ENCODE data around the gene TFDP2. TPM values are rescaled to one million over a fixed set of nuclear protein-coding genes. Genes with fewer than 3 reads are reported as not detected.

TFDP2 gene
- total RNA-seq, 2 donors from 2014 or later: 102 to 128 TPM

GRCh38 chr3:141909408-141909807, 239.9 kb downstream of the TFDP2 start:
- TF ChIP-seq, protein P1, sequence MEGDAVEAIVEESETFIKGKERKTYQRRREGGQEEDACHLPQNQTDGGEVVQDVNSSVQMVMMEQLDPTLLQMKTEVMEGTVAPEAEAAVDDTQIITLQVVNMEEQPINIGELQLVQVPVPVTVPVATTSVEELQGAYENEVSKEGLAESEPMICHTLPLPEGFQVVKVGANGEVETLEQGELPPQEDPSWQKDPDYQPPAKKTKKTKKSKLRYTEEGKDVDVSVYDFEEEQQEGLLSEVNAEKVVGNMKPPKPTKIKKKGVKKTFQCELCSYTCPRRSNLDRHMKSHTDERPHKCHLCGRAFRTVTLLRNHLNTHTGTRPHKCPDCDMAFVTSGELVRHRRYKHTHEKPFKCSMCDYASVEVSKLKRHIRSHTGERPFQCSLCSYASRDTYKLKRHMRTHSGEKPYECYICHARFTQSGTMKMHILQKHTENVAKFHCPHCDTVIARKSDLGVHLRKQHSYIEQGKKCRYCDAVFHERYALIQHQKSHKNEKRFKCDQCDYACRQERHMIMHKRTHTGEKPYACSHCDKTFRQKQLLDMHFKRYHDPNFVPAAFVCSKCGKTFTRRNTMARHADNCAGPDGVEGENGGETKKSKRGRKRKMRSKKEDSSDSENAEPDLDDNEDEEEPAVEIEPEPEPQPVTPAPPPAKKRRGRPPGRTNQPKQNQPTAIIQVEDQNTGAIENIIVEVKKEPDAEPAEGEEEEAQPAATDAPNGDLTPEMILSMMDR (IDR thresholded peaks at IDR 0.05): no peak
- Histone ChIP-seq H3K27ac (no peak overlapping the region), H3K9me3 (no peaks in the 10 kb centered on the region), H3K36me3 (no peaks in the 10 kb centered on the region), H3K4me3 (no peak overlapping the region), H3K4me1 (replicated peaks) (no peaks in the 10 kb centered on the region), H3K27me3 (replicated peaks; ENCODE audit: insufficient read depth) (no peaks in the 10 kb centered on the region)
- DNase-seq (ENCODE audit: low spot score): no peak
- intact Hi-C loops (cut with DNase I): no loop called here

GRCh38 chr3:141905129-141905528, 244.2 kb downstream of the TFDP2 start:
- intact Hi-C loops (cut with DNase I): no loop called here
- 90% methylated on average over 2 of the region's 2 CpGs for WGBS
- DNase-seq (ENCODE audit: low spot score): no peak
- Histone ChIP-seq H3K9me3 (no peaks in the 10 kb centered on the region), H3K4me3 (no peak overlapping the region), H3K36me3 (no peaks in the 10 kb centered on the region), H3K27me3 (replicated peaks; ENCODE audit: insufficient read depth) (no peaks in the 10 kb centered on the region), H3K27ac (no peak overlapping the region), H3K4me1 (replicated peaks) (no peaks in the 10 kb centered on the region)
- TF ChIP-seq POLR2A (IDR thresholded peaks at IDR 0.05) (no peak), POLR2AphosphoS5 (IDR thresholded peaks at IDR 0.05) (no peak)
- TF ChIP-seq, protein P1 (IDR thresholded peaks at IDR 0.05): no peak

- no peak for DNase-seq (ENCODE audit: low spot score)
- Histone ChIP-seq H3K36me3 (no peaks in the 10 kb centered on the region), H3K27ac (no peak overlapping the region), H3K4me3 (no peak overlapping the region), H3K27me3 (replicated peaks; ENCODE audit: insufficient read depth) (no peaks in the 10 kb centered on the region), H3K9me3 (no peaks in the 10 kb centered on the region), H3K4me1 (replicated peaks) (no peaks in the 10 kb centered on the region)
- TF ChIP-seq POLR2AphosphoS5 (IDR thresholded peaks at IDR 0.05) (no peak), POLR2A (IDR thresholded peaks at IDR 0.05) (no peak)
- TF ChIP-seq, protein P1 (IDR thresholded peaks at IDR 0.05): no peak
- intact Hi-C loops (cut with DNase I): no loop called here
- 68% methylated on average over 4 of the region's 4 CpGs for WGBS
Measured at GRCh38 chr3:141904203-141904602, 245.1 kb downstream of the TFDP2 start.

- 59% methylated on average over 2 of the region's 2 CpGs for WGBS
- H3K4me1 ChIP-seq (replicated peaks): no peaks in the 10 kb centered on the region
- H3K27me3 ChIP-seq (replicated peaks; ENCODE audit: insufficient read depth): no peaks in the 10 kb centered on the region
- TF ChIP-seq, protein P1 (IDR thresholded peaks at IDR 0.05): no peak
- TF ChIP-seq POLR2AphosphoS5 (IDR thresholded peaks at IDR 0.05): no peak
- no peak for TF ChIP-seq POLR2A (IDR thresholded peaks at IDR 0.05)
- intact Hi-C loops (cut with DNase I): no loop called here
- no peak overlapping the region for H3K27ac ChIP-seq
- DNase-seq (ENCODE audit: low spot score): no peak
- no peaks in the 10 kb centered on the region for H3K9me3 ChIP-seq
- no peak overlapping the region for H3K4me3 ChIP-seq
- no peaks in the 10 kb centered on the region for H3K36me3 ChIP-seq
Measured at GRCh38 chr3:141901914-141902313, 247.4 kb downstream of the TFDP2 start.

DNA sequence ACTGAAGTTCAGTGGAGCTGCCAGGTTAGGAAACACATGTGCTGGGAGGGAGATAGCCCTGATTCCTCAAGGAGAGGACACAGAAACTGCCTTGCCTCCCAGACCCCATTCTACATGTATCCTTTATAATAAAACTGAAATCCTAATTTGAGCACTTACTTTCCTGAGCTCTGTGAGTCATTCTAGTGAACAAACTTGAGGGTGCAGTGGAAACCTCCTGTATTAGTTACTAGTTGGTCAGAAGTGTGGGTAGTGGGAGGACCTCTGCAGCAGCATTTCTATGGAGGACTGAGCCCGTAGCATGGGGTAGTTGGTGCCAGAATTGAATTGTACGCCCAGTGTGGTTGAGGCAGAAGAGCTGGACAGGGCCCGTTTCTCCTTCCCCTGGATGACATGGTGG, 249.0 kb downstream of the TFDP2 start:
- H3K4me3 ChIP-seq: no peak overlapping the region
- intact Hi-C loops (cut with DNase I): no loop called here
- no peak for DNase-seq (ENCODE audit: low spot score)
- H3K36me3 ChIP-seq: no peaks in the 10 kb centered on the region
- TF ChIP-seq POLR2A (IDR thresholded peaks at IDR 0.05) (no peak), POLR2AphosphoS5 (IDR thresholded peaks at IDR 0.05) (no peak)
- TF ChIP-seq, protein P1 (IDR thresholded peaks at IDR 0.05): no peak
- no peaks in the 10 kb centered on the region for H3K9me3 ChIP-seq
- no peaks in the 10 kb centered on the region for H3K4me1 ChIP-seq (replicated peaks)
- WGBS: 96% methylated on average over 3 of the region's 3 CpGs
- H3K27ac ChIP-seq: no peak overlapping the region
- no peaks in the 10 kb centered on the region for H3K27me3 ChIP-seq (replicated peaks; ENCODE audit: insufficient read depth)
